Esophagus squamous epithelium (tissue), 4 donors: ENCODE results near the gene OPALIN.

Experiments
- POLR2A ChIP-seq, 4 donors: fragments of 450-650 bp; IDR thresholded peaks; one replicate each; pipeline ENCODE4 v1.6.1; 2017; ENCODE audit warnings: antibody characterized with exemption in 4 of 4, mild to moderate bottlenecking in 4 of 4, moderate library complexity in 3 of 4
- TF ChIP-seq, protein P1 (sequence below), 6 experiments: fragments of 450-650 bp in 4 of 6; fragments of 200-600 bp in 2 of 6; sonication (generic) in 2 of 6; IDR thresholded peaks; one replicate each; pipeline ENCODE4 v1.5.1; 2016 to 2019; ENCODE audit warnings: antibody characterized with exemption in 6 of 6, mild to moderate bottlenecking in 4 of 6, moderate library complexity in 4 of 6

DNA sequence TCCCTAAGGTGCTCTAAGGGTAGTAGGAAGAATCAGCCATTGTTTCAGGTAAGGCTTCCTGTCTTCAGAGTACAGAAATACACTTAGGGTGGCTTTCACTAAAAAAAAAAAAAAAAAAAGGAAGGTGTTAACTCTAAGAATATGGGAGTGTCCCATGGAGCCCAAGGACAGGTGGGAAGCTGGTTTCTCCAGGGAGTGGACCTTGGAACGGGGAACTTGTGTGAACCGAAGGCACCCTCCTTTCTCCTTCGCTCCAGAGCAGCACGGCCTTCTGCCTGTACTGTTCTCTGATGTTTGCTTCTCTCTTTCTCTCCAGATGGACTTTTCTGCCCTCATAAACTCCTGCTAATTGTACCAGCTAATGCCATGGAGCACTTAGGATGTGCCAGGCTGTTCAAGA lies 6.2 kb downstream of the OPALIN start:
- TF ChIP-seq, protein P1, sequence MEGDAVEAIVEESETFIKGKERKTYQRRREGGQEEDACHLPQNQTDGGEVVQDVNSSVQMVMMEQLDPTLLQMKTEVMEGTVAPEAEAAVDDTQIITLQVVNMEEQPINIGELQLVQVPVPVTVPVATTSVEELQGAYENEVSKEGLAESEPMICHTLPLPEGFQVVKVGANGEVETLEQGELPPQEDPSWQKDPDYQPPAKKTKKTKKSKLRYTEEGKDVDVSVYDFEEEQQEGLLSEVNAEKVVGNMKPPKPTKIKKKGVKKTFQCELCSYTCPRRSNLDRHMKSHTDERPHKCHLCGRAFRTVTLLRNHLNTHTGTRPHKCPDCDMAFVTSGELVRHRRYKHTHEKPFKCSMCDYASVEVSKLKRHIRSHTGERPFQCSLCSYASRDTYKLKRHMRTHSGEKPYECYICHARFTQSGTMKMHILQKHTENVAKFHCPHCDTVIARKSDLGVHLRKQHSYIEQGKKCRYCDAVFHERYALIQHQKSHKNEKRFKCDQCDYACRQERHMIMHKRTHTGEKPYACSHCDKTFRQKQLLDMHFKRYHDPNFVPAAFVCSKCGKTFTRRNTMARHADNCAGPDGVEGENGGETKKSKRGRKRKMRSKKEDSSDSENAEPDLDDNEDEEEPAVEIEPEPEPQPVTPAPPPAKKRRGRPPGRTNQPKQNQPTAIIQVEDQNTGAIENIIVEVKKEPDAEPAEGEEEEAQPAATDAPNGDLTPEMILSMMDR (IDR thresholded peaks at IDR 0.05) = no peak
- no peak for TF ChIP-seq POLR2A (IDR thresholded peaks at IDR 0.05)
